Esophagus muscularis mucosa (tissue), 4 donors: ENCODE measurements around the gene TBX15. TPM values are rescaled to one million over a fixed set of nuclear protein-coding genes. Genes with fewer than 3 reads are reported as not detected.

Source experiments
- DNase-seq: peaks from one replicate; pipeline ENCODE4 v3.0.0-alpha.2; 2017; ENCODE audit errors: extremely low spot score
- H3K27ac ChIP-seq, 4 donors: fragments of 200-600 bp; sonication (generic); replicated peaks in 1 of 4; 1 replicate in 3 of 4; 2 replicates in 1 of 4; pipeline ENCODE4 v1.5.1; 2016 to 2019; ENCODE audit warnings: mild to moderate bottlenecking in 1 of 4
- H3K27me3 ChIP-seq, 4 donors: fragments of 200-600 bp; sonication (generic); one replicate each; pipeline versions ENCODE4 v1.5.1 to v1.6.0; 2016 to 2019
- H3K36me3 ChIP-seq, 4 donors: fragments of 200-600 bp; sonication (generic); one replicate each; pipeline ENCODE4 v1.5.1; 2016 to 2019
- H3K4me1 ChIP-seq, 4 donors: fragments of 200-600 bp; sonication (generic); one replicate each; pipeline ENCODE4 v1.5.1; 2016 to 2019
- H3K4me3 ChIP-seq, 4 donors: fragments of 200-600 bp; sonication (generic); 1 replicate in 2 of 4; 2 replicates in 2 of 4; pipeline ENCODE4 v1.5.1; 2016 to 2019; ENCODE audit warnings: mild to moderate bottlenecking in 4 of 4, moderate library complexity in 1 of 4
- H3K9me3 ChIP-seq, 4 donors: fragments of 200-600 bp; sonication (generic); 1 replicate in 3 of 4; 2 replicates in 1 of 4; pipeline ENCODE4 v1.5.1; 2016 to 2019
- CTCF ChIP-seq, 3 experiments: fragments of 200-600 bp in 2 of 3; fragments of 450-650 bp in 1 of 3; sonication (generic) in 2 of 3; IDR thresholded peaks; one replicate each; pipeline ENCODE4 v1.5.1; 2017 to 2019; ENCODE audit warnings: antibody characterized with exemption in 3 of 3, mild to moderate bottlenecking in 2 of 3, moderate library complexity in 1 of 3
- EP300 ChIP-seq: sonication (generic); formaldehyde crosslinking; IDR thresholded peaks from one replicate; pipeline ENCODE4 v1.6.1; 2017; ENCODE audit warnings: antibody characterized with exemption
- POLR2A ChIP-seq: fragments of 450-650 bp; IDR thresholded peaks from one replicate; pipeline ENCODE4 v1.6.1; 2017; ENCODE audit warnings: antibody characterized with exemption, moderate library complexity, mild to moderate bottlenecking, low read depth
- POLR2AphosphoS5 ChIP-seq, 2 donors: sonication (generic); formaldehyde crosslinking; IDR thresholded peaks; one replicate each; pipeline ENCODE4 v1.6.1; 2017; ENCODE audit warnings: antibody characterized with exemption in 2 of 2
- WGBS: methylation state at CpG from one replicate; pipeline ENCODE4 v1.1.5; 2018; 5-methylcytosine and 5-hydroxymethylcytosine counted together
- intact Hi-C: fragments of 100-400 bp; cut with DNase I; formaldehyde crosslinking; loops from one replicate; pipeline ENCODE4 v1.15.1; 2023
- total RNA-seq, 4 donors: library from RNA; depleted of rRNA; stranded (reverse); fragments of >200 nt; gene quantifications; one replicate each; pipeline versions ENCODE4 v1.1.0 to v1.2.1, GENCODE V29; 2016

Gene TBX15
- total RNA-seq, 4 donors from 2014 or later = 0.42 to 1.2 (median 0.79) TPM

- Histone ChIP-seq H3K27me3 (no peaks in the 10 kb centered on the region), H3K4me1 (no peaks in the 10 kb centered on the region), H3K9me3 (no peaks in the 10 kb centered on the region), H3K36me3 (no peaks in the 10 kb centered on the region), H3K27ac (no peak overlapping the region), H3K4me3 (no peak overlapping the region)
- DNase-seq = no peak
- TF ChIP-seq EP300 = no peak
- 55% methylated on average over 1 of the region's 1 CpG for WGBS
- intact Hi-C loops = no loop called here
Observed at GRCh38 chr1:118931876-118932275, 56.3 kb downstream of the TBX15 start.

DNA sequence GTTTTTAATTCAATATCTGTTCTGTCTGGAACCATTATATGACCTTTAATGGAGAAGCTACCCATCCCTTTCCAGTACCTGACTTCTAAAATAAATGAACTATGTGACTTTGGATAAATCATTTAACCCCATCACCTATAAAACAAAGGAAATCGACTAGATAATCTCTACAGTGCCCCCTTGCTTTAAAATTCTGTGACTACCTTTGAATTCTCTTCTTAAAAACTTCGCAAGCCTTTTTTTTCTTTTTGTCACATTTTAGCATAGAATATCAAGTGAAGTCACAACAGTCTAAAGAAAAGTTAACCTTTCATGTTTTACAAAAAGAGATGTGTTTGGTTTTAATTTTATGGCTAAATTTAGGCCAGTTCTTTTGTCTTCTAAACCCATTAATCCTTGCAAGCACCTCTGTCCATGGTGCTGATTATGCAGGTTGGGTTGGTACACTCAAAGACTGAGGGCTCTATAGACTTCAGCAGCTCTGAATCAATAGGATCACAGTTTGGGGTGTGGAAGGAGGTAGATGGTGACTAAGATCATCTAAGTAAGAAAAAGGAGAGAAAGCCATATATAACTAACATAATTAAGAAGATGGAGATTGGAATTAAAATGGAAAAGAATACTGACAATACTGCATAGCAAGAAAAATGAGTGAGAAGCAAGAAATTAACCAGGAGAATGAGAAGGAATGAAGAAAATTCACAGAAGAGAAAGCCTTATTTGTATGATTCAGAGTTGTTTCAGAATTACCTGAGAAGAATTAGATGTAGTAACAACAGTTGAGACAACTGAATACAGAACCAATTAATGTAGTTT, 59.2 kb downstream of the TBX15 start:
- no peaks in the 10 kb centered on the region for H3K4me1 ChIP-seq
- H3K27ac ChIP-seq = no peak overlapping the region
- TF ChIP-seq POLR2A (no peak), POLR2AphosphoS5 (IDR thresholded peaks at IDR 0.05) (no peak), EP300 (no peak), CTCF (IDR thresholded peaks at IDR 0.05) (no peak)
- no peaks in the 10 kb centered on the region for H3K36me3 ChIP-seq
- no peaks in the 10 kb centered on the region for H3K9me3 ChIP-seq
- no peak overlapping the region for H3K4me3 ChIP-seq
- DNase-seq = no peak
- no peaks in the 10 kb centered on the region for H3K27me3 ChIP-seq
- 58% methylated on average over 2 of the region's 2 CpGs for WGBS
- intact Hi-C loops = no loop called here

DNA sequence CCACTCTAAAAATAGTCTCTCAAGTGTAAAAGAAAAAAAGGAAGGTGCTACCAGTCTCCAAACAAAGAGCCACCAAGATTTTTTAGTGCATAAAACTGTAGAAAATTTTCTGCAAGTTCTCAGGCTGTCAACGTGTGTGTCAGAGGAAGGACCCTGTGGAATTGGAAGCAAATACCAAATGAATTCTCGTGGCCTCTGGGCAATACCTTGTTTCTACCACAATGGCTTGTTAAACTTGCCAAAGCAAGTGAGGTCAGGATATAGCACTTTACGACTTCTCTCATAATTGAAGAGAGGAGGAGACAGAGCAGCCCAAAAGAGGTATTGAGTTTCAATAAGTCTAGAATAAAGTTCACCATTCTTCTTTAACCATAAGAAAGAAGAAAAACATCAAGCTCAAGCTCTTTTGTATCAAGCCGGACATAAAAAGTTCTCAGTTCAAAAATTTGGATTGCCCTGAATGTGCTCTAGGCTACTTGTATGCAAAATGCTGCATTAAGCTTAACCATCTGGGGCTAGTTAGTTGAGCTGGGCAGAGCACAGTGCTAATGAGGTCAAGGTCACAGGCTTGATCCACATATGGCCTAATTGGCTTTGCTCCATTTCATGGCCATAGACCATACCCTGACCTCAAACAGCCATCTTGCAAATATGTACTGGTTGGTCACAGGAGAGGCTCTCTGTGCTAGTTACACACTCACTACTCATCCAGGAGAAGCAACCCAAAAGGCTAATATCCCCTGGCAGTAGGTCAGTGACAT, 60.5 kb downstream of the TBX15 start:
- DNase-seq = no peak
- intact Hi-C loops = no loop called here
- no peaks in the 10 kb centered on the region for H3K9me3 ChIP-seq
- no peaks in the 10 kb centered on the region for H3K36me3 ChIP-seq
- no peaks in the 10 kb centered on the region for H3K4me1 ChIP-seq
- no peaks in the 10 kb centered on the region for H3K27me3 ChIP-seq
- H3K4me3 ChIP-seq = no peak overlapping the region
- H3K27ac ChIP-seq = no peak overlapping the region
- WGBS = 71% methylated on average over 4 of the region's 4 CpGs
- TF ChIP-seq POLR2A = no peak
- TF ChIP-seq POLR2AphosphoS5 (IDR thresholded peaks at IDR 0.05) = no peak

GRCh38 chr1:118926261-118926660, 61.9 kb downstream of the TBX15 start:
- no peak overlapping the region for H3K27ac ChIP-seq
- intact Hi-C loops = no loop called here

GRCh38 chr1:118925651-118926050, 62.5 kb downstream of the TBX15 start:
- H3K9me3 ChIP-seq = no peaks in the 10 kb centered on the region
- 56% methylated on average over 2 of the region's 2 CpGs for WGBS

More at GRCh38 chr1:118926261-118926660, 61.9 kb downstream of the TBX15 start:
- H3K4me1 ChIP-seq = no peaks in the 10 kb centered on the region
- H3K9me3 ChIP-seq = no peaks in the 10 kb centered on the region
- no peaks in the 10 kb centered on the region for H3K36me3 ChIP-seq
- TF ChIP-seq CTCF (IDR thresholded peaks at IDR 0.05) (no peak), POLR2AphosphoS5 (IDR thresholded peaks at IDR 0.05) (no peak), EP300 (no peak), POLR2A (no peak)
- no peaks in the 10 kb centered on the region for H3K27me3 ChIP-seq
- DNase-seq = no peak
- no peak overlapping the region for H3K4me3 ChIP-seq

More at GRCh38 chr1:118925651-118926050, 62.5 kb downstream of the TBX15 start:
- Histone ChIP-seq H3K4me3 (no peak overlapping the region), H3K36me3 (no peaks in the 10 kb centered on the region), H3K27ac (no peak overlapping the region), H3K27me3 (no peaks in the 10 kb centered on the region), H3K4me1 (no peaks in the 10 kb centered on the region)
- intact Hi-C loops = no loop called here
- TF ChIP-seq POLR2A (no peak), POLR2AphosphoS5 (IDR thresholded peaks at IDR 0.05) (no peak), EP300 (no peak), CTCF (IDR thresholded peaks at IDR 0.05) (no peak)
- DNase-seq = no peak
